Frontal cortex (tissue), 4 donors: Measurements from ENCODE around the gene EVA1B. TPM values are rescaled to one million over a fixed set of nuclear protein-coding genes. Genes with fewer than 3 reads are reported as not detected.

Experiments used
- DNase-seq, 2 donors: peaks; one replicate each; pipeline ENCODE4 v3.0.0; 2012; ENCODE audit warnings: low spot score in 2 of 2
- FAIRE-seq: peaks from 2 replicates; lab custom pipeline; 2012; peaks lifted over from hg19 to GRCh38; lab: Jason Lieb, UNC
- total RNA-seq: library from RNA; depleted of rRNA; stranded (reverse); fragments of >200 nt; gene quantifications from one replicate; pipeline ENCODE4 v1.2.3, GENCODE V29; 2014
- donor health status: control.
- donor health status: control.
- donor health status: control.

EVA1B gene
- total RNA-seq, 1 donor from 2014 or later = 3.7 TPM

GRCh38 chr1:36322041-36322785 lies 1.2 kb downstream of the EVA1B start:
- DNase-seq = no peak

GRCh38 chr1:36321119-36321951 lies 2.1 kb downstream of the EVA1B start:
- FAIRE-seq (no peak), DNase-seq (peak in 1 of 2 donors; percentile 58)

More at GRCh38 chr1:36322041-36322785, 1.2 kb downstream of the EVA1B start:
- FAIRE-seq = no peak

DNA sequence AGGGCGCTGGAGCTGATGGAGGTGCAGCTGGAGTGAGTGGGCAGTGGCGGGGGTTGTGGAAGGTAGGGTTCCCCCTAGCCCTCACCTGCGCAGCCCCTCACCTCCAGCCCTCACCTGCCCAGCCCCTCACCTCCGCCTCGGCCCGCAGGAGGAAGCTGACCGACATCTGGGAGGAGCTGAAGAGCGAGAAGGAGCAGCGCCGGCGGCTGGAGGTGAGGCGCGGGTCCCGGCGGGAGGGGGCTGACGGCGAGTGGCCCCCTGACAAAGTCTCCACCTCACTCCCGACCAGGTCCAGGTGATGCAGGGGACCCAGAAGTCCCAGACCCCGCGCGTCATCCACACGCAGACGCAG lies 2.7 kb downstream of the EVA1B start:
- FAIRE-seq (no peak), DNase-seq (no peak)

- DNase-seq (no peak), FAIRE-seq (no peak)
Observed at GRCh38 chr1:36320291-36320761, 3.1 kb downstream of the EVA1B start.

DNA sequence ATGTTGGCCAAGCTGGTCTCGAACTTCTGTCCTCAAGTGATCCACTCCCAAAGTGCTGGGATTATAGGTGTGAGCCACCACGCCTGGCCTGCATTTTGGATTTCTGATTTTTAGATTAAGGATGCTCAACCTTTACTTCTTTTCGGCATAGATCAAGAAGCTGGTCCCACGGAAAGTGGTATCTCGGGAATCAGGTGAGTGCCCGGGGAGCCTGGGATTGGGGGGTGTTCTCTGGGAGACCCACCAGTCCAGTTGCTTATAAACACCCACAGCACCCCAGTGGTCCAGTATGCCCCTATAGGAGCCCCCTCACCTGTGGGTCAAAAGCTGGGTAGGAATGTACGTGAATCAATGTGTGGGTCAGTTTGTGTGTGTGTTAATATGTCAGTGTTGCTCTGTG lies 14.0 kb downstream of the EVA1B start:
- DNase-seq (no peak), FAIRE-seq (no peak)

- no peak for FAIRE-seq
- DNase-seq = no peak
Observed at GRCh38 chr1:36307601-36308330, 15.7 kb downstream of the EVA1B start.

- DNase-seq (peak; percentile 87 to 96), FAIRE-seq (no peak)
Observed at GRCh38 chr1:36306902-36307456, 16.5 kb downstream of the EVA1B start.

DNA sequence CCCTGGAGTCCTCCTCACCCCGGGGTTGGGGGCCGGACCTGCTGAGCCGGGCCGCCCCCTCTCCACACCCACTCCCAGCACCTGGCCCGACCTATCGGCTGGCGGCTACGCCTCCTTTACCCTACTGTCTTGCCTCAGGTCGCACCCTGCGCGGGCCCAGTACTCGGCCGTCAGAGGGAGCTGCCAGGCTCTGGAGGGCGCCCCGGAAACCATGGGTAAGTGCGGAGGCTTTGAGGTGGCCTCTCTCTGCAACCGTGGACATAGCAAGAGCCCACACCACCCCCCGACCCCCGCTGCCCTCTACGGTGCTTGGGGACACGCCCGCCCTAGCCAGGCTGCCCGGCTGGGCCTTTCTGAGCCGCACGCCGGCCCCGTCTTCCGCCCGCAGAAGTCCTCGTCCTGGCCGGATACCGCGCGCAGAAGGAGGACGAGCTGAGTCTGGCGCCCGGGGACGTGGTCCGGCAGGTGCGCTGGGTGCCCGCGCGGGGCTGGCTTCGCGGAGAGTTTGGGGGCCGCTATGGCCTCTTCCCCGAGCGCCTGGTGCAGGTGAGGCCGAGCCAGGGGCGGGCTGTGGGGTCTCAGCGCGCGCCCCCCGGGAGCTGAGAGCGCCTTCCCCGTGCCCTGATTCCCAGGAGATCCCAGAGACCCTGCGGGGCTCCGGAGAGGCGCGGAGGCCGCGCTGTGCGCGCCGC lies 17.1 kb downstream of the EVA1B start, which contains the start of gene SH3D21:
TSS of gene SH3D21 (plus strand) at position 159 of the 692 bp plus-strand sequence. CDS start at position 212, 53 bp downstream.
- FAIRE-seq (no peak), DNase-seq (no peak)

- DNase-seq (no peak), FAIRE-seq (no peak)
Observed at GRCh38 chr1:36305915-36306209, 17.6 kb downstream of the EVA1B start.

- DNase-seq (no peak), FAIRE-seq (no peak)
Observed at GRCh38 chr1:36304970-36305914, 18.2 kb downstream of the EVA1B start.

GRCh38 chr1:36304521-36304920 lies 18.9 kb downstream of the EVA1B start:
- DNase-seq (no peak), FAIRE-seq (no peak)

- DNase-seq (no peak), FAIRE-seq (no peak)
Observed at GRCh38 chr1:36303650-36304360, 19.6 kb downstream of the EVA1B start.

- FAIRE-seq (no peak), DNase-seq (no peak)
Observed at GRCh38 chr1:36303244-36303643, 20.2 kb downstream of the EVA1B start.

- no peak for DNase-seq
- no peak for FAIRE-seq
Observed at GRCh38 chr1:36301220-36301619, 22.2 kb downstream of the EVA1B start.

DNA sequence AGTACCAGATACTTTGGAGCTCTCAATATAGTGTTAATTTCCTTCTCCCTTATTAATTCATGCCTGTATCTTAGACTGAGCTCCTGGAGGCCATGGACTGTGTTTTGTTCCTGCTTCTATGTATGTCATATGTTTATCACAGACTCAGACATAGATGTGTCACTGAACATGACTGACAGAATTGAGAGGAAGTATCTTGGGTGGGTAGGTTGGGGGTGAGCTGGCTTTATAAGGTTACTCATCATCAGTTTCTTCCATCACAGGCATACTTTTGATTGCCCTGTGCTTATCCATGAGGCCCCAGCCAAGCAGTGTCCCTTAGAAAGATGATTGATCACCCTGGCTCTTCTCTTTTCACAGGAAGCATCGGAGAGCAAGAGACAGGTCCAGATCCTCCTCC lies 22.9 kb downstream of the EVA1B start:
- no peak for FAIRE-seq

GRCh38 chr1:36298640-36299039 lies 24.8 kb downstream of the EVA1B start:
- no peak for FAIRE-seq

More for the DNA sequence above, 22.9 kb downstream of the EVA1B start:
- DNase-seq = no peak

GRCh38 chr1:36297062-36297461 lies 26.4 kb downstream of the EVA1B start:
- DNase-seq (no peak), FAIRE-seq (no peak)

More at GRCh38 chr1:36298640-36299039, 24.8 kb downstream of the EVA1B start:
- no peak for DNase-seq

DNA sequence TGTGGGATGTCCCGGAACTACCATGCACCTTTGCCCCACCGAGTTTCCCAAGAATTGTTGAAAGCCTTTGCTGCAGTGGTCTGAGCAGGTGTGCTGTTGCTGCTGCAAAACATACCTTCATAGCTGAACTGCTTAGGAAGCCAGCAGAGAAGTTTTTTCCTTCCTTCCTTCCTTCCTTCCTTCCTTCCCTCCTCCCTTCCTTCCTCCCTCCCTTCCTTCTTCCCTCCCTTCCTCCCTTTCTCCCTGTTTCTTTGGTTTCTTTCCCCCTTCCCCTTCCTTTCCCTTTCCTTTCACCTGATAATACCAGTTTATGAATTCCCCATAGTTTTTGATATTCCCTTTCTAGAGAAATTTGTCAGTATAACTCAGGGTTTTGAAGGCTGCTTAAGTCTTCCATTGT lies 28.1 kb downstream of the EVA1B start:
- FAIRE-seq (no peak), DNase-seq (no peak)
